Lower leg skin (tissue), 3 donors: ENCODE measurements around the gene C6orf118.

ENCODE experiments used
- POLR2A ChIP-seq, 2 donors: fragments of 450-650 bp; IDR thresholded peaks; one replicate each; pipeline ENCODE4 v1.6.1; 2016 to 2017; ENCODE audit warnings: antibody characterized with exemption in 2 of 2, mild to moderate bottlenecking in 1 of 2, moderate library complexity in 1 of 2
- TF ChIP-seq, protein P1 (sequence below), 3 donors: fragments of 450-650 bp; IDR thresholded peaks; one replicate each; pipeline ENCODE4 v1.5.1; 2016; ENCODE audit warnings: antibody characterized with exemption in 3 of 3, mild to moderate bottlenecking in 3 of 3, moderate library complexity in 2 of 3

- TF ChIP-seq, protein P1, sequence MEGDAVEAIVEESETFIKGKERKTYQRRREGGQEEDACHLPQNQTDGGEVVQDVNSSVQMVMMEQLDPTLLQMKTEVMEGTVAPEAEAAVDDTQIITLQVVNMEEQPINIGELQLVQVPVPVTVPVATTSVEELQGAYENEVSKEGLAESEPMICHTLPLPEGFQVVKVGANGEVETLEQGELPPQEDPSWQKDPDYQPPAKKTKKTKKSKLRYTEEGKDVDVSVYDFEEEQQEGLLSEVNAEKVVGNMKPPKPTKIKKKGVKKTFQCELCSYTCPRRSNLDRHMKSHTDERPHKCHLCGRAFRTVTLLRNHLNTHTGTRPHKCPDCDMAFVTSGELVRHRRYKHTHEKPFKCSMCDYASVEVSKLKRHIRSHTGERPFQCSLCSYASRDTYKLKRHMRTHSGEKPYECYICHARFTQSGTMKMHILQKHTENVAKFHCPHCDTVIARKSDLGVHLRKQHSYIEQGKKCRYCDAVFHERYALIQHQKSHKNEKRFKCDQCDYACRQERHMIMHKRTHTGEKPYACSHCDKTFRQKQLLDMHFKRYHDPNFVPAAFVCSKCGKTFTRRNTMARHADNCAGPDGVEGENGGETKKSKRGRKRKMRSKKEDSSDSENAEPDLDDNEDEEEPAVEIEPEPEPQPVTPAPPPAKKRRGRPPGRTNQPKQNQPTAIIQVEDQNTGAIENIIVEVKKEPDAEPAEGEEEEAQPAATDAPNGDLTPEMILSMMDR (IDR thresholded peaks at IDR 0.05): no peak
- TF ChIP-seq POLR2A (IDR thresholded peaks at IDR 0.05): no peak
Observed at GRCh38 chr6:165266621-165267020, 42.8 kb downstream of the C6orf118 start.
